ENCODE measurements around the gene DCBLD2.

DCBLD2 gene

GRCh38 chr3:98901392-98902350, at the start of gene DCBLD2:
Gene DCBLD2 (minus strand): TSS chr3:98901695. CDS start chr3:98901326, 369 bp downstream.
- DNase-seq, result peak; percentile 97

- no peak for DNase-seq
These were observed 44.2 kb upstream of the DCBLD2 start for GRCh38 chr3:98945666-98946065.

- DNase-seq, result no peak
These were observed 43.6 kb upstream of the DCBLD2 start for GRCh38 chr3:98945101-98945524.

GRCh38 chr3:98930413-98930812, 28.9 kb upstream of the DCBLD2 start:
- DNase-seq, result no peak

- no peak for DNase-seq
These were observed 20.5 kb upstream of the DCBLD2 start for GRCh38 chr3:98921957-98922356.

GRCh38 chr3:98920166-98920565, 18.7 kb upstream of the DCBLD2 start:
- no peak for DNase-seq

- DNase-seq, result no peak
These were observed 17.1 kb upstream of the DCBLD2 start for GRCh38 chr3:98918586-98918985.

- DNase-seq, result no peak
These were observed 16.1 kb upstream of the DCBLD2 start for GRCh38 chr3:98917608-98918007.

GRCh38 chr3:98914210-98915080, 12.9 kb upstream of the DCBLD2 start:
- DNase-seq, result no peak

GRCh38 chr3:98912448-98912847, 11.0 kb upstream of the DCBLD2 start:
- DNase-seq, result no peak

- DNase-seq, result no peak
These were observed 4.7 kb upstream of the DCBLD2 start for GRCh38 chr3:98906230-98906629.

- DNase-seq, result no peak
These were observed 2.4 kb upstream of the DCBLD2 start for GRCh38 chr3:98903705-98904481.

GRCh38 chr3:98903099-98903498, 1.6 kb upstream of the DCBLD2 start:
- no peak for DNase-seq

GRCh38 chr3:98902351-98902740, 851 bp upstream of the DCBLD2 start:
- DNase-seq, result no peak

- no peak for DNase-seq
These were observed 440 bp downstream of the DCBLD2 start for GRCh38 chr3:98901119-98901391.

GRCh38 chr3:98900265-98901118, 1.0 kb downstream of the DCBLD2 start:
- no peak for DNase-seq

GRCh38 chr3:98897701-98898100, 3.8 kb downstream of the DCBLD2 start:
- no peak for DNase-seq

- no peak for DNase-seq
These were observed 6.5 kb downstream of the DCBLD2 start for GRCh38 chr3:98894791-98895576.

- no peak for DNase-seq
These were observed 7.8 kb downstream of the DCBLD2 start for GRCh38 chr3:98893740-98894139.

- DNase-seq, result no peak
These were observed 9.2 kb downstream of the DCBLD2 start for GRCh38 chr3:98892263-98892662.
